Measurements from ENCODE around the gene SREBF2. TPM values are rescaled to one million over a fixed set of nuclear protein-coding genes. Genes with fewer than 3 reads are reported as not detected.

Gene SREBF2
- total RNA-seq, 1 donor, result 95.9 TPM

- no peak for DNase-seq (ENCODE audit: low read depth in 2 of 3, low spot score in 2 of 3)
Observed at GRCh38 chr22:41875531-41876270, 42.8 kb downstream of the SREBF2 start.

GRCh38 chr22:41876275-41876674, 43.4 kb downstream of the SREBF2 start:
- DNase-seq (ENCODE audit: low read depth in 2 of 3, low spot score in 2 of 3), result no peak

DNA sequence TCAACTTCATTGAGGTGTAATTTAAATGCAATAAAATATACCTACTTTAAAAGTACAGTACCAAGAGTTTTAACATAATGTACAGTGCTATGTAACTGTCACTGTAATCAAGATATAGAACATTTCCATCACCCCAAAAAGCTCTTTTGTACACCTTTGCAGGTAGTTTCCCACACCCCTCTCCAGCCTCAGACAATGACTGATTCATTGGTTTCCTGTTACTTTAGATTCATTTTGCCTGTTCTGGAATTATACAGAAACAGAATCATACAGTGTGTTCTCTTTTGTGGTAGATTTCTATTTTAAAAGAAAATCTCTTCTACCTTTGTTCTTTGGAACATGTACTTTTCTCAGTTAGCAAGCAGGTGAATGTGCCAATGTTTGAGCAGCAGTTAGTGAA, 43.8 kb downstream of the SREBF2 start:
- no peak for DNase-seq (ENCODE audit: low read depth in 2 of 3, low spot score in 2 of 3)

DNA sequence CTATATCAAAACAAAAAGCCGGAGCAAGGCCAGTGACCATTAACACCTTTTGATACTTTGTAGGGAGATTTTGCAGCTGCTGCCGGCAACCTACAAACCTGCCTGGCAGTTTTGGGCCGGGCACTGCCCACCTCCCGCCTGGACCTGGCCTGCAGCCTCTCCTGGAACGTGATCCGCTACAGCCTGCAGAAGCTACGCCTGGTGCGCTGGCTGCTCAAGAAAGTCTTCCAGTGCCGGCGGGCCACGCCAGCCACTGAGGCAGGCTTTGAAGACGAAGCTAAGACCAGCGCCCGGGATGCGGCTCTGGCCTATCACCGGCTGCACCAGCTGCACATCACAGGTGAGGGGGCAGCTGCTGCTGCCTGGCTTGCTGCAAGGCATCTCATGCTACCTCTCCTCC, 47.7 kb downstream of the SREBF2 start:
- DNase-seq (ENCODE audit: low read depth in 2 of 3, low spot score in 2 of 3), result no peak

- no peak for DNase-seq (ENCODE audit: low read depth in 2 of 3, low spot score in 2 of 3)
Observed at GRCh38 chr22:41883400-41883799, 50.5 kb downstream of the SREBF2 start.

DNA sequence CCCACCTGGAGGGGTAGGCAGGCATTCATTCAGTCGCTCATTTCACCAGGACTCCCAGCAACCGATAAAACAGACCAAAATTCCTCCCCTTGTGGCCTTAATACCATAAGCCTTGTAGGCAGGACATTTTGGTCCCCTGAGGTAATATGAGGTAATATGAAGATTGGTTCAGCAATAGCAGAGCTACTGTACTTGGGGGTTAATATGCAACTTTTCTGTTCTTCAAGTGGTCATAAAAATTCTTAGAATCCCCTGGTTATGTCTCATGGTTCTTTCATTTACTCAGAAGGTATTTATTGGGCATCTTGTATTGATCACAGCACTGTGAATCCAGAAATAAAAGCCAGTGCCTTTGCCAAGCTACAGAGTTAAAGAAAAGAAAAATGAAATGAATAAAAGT, 52.2 kb downstream of the SREBF2 start:
- no peak for DNase-seq (ENCODE audit: low read depth in 2 of 3, low spot score in 2 of 3)

DNA sequence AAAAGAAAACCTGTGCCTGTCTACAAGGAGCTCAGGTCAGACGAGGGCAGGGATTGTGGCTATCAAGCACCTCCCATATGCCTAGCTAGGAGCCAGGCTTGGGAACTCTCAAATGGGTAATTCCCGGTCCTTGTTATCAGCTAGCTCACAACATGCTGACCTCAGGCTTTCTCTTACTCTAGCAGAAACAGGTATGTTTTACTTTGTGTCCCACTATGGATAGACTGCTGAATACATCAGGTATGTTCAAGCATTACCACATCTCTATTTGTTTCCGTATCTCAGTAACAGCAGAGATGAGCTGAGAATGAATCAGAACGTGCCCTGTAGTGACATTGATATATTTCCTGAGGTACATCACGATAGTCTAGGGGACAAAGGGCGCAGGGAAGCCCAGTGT, 52.6 kb downstream of the SREBF2 start:
- no peak for DNase-seq (ENCODE audit: low read depth in 2 of 3, low spot score in 2 of 3)

DNA sequence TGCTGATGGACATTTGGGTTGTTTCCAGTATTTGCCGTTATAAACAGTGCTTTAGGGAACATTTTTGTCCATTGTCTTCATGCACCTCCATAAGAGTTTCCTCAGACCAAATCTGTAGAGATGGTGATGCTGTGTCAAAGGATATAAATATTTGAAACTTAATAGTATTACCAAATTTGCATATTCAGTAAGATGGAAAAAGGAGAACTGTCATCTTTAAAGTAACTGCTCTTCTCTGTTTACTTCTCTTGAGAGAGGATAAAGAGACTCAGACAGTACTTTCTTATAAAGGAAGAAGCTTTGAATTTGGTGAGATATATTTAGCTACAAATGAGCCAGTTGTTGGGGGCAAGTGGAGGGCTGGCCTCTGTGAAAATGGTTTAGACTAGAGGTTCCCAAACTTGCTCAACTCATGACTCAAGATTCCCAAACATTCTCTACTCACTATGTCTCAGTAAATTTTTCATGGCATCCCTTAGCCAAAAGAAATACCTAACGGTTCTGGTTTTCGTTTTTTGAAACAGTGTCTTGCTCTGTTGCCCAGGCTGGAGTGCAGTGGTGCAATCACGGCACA, 55.8 kb downstream of the SREBF2 start:
- DNase-seq (ENCODE audit: low read depth in 2 of 3, low spot score in 2 of 3), result no peak

GRCh38 chr22:41891407-41891806, 58.5 kb downstream of the SREBF2 start:
- no peak for DNase-seq (ENCODE audit: low read depth in 2 of 3, low spot score in 2 of 3)

DNA sequence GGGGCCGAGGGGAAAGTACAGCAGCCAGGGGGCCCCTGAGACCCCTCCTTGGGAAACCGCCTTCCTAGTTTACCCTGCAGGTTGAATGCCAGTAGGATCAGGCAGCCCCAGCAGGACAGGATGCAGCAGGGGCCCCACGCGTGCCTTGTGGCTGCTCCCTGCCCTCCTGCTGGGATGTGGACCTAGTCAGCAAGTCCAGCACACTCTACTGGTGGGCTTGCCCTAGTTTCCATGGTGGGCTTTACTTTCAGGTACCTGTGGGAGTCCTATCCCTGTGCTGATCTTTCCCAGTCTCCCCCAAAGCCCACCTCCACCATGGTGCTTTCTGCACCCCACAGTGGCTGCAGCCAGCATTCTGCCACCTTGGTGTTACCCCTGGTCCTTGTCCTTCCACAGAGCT, 59.8 kb downstream of the SREBF2 start:
- no peak for DNase-seq (ENCODE audit: low read depth in 2 of 3, low spot score in 2 of 3)

- DNase-seq (ENCODE audit: low read depth in 2 of 3, low spot score in 2 of 3), result no peak
Observed at GRCh38 chr22:41893591-41894375, 60.9 kb downstream of the SREBF2 start.

GRCh38 chr22:41898645-41899044, 65.7 kb downstream of the SREBF2 start:
- no peak for DNase-seq (ENCODE audit: low read depth in 2 of 3, low spot score in 2 of 3)

- no peak for DNase-seq (ENCODE audit: low read depth in 2 of 3, low spot score in 2 of 3)
Observed at GRCh38 chr22:41899110-41899509, 66.2 kb downstream of the SREBF2 start.

- no peak for DNase-seq (ENCODE audit: low read depth in 2 of 3, low spot score in 2 of 3)
Observed at GRCh38 chr22:41899992-41900651, 67.2 kb downstream of the SREBF2 start.

GRCh38 chr22:41900652-41901312, 67.9 kb downstream of the SREBF2 start:
- DNase-seq (ENCODE audit: low read depth in 2 of 3, low spot score in 2 of 3), result no peak

DNA sequence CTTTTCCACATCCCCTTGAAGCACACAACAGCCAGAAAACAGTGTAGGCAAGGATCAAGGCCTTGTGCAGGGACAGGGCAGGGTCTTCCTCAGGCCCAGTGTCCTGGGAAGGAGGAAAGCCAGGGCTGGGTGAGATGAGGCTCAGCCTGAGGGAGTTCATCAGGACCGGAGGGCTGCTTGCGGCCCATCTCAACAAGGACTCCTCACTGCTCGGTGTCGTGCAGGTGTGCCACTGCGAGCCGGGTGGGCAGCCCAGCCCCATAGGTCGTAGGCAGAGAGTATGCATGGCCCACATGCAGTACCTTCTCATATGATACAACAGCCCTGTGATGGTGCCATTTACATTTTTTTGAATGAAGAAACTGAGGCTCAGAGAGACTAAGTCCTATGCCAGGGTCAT, 69.1 kb downstream of the SREBF2 start:
- DNase-seq (ENCODE audit: low read depth in 2 of 3, low spot score in 2 of 3), result no peak

DNA sequence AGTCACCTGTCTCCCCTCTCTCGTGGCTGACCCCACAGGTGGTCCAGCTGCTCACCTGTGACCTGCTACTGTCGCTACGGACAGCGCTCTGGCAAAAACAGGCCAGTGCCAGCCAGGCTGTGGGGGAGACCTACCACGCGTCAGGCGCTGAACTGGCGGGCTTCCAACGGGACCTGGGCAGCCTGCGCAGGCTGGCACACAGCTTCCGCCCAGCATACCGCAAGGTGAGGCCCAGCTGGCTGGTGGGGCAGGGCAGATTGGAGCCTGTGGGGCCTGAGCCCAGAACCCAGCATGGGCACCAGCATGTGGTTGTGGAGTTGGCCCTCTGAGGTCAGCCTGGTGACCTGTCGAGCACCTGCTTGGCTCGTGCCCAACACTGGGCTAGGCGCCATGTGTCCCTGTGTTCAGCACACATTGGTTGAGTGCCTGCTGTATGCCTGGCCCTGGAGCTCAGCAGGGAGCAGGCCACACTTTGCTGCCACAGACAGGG, 70.1 kb downstream of the SREBF2 start:
- no peak for DNase-seq (ENCODE audit: low read depth in 2 of 3, low spot score in 2 of 3)

- DNase-seq (ENCODE audit: low read depth in 2 of 3, low spot score in 2 of 3), result no peak
Observed at GRCh38 chr22:41904450-41905410, 71.8 kb downstream of the SREBF2 start.

DNA sequence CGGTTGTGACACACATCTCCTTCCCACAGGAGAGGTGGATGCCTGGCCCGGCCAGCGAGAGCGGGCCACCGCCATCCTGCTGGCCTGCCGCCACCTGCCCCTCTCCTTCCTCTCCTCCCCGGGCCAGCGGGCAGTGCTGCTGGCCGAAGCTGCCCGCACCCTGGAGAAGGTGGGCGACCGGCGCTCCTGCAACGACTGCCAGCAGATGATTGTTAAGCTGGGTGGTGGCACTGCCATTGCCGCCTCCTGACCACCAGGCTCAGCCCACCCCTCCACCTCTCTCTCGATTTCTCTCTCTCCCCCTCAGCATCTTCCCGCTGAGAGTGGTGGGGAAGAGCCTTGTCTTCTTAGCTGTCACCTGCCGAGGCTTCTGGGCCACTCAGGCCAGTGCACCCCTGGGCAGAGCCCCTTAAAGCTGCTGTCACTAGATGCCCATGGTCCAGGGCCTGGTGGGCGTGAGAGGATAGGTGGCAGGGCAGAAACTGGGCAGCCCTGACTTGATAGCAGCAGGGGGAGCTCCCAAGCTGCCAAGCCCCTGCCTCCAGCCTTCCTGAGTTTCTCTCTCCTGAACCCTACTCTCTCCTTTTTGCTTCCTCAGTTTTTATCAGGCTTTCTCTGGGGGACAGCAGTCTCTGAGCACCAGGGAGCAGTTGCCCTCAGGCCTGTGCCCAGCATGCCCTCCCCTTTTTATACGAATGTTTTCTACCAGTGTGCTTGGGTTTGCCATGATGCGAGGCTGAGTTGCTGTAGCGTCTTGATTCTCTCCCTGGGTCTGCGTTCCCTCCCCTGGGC, 72.7 kb downstream of the SREBF2 start:
- no peak for DNase-seq (ENCODE audit: low read depth in 2 of 3, low spot score in 2 of 3)
